GM19328 (cell line): ENCODE measurements around the gene MTG1.
"Not testable (repeated sequence)": the region's sequence is repeated elsewhere in the genome, so short reads cannot be mapped to it uniquely, and the experiment has no call there.

Experiments used
- ATAC-seq: cut with Tn5 transposase; IDR thresholded peaks from one replicate; pipeline ENCODE4 v1.9.1; 2021; ENCODE audit warnings: mild to moderate bottlenecking, moderate library complexity; ENCODE audit not compliant: unreplicated experiment

The MTG1 gene

GRCh38 chr10:133358925-133359310 lies 35.0 kb upstream of the MTG1 start:
- ATAC-seq = no peak

GRCh38 chr10:133359554-133359971 lies 34.4 kb upstream of the MTG1 start:
- ATAC-seq = no peak

DNA sequence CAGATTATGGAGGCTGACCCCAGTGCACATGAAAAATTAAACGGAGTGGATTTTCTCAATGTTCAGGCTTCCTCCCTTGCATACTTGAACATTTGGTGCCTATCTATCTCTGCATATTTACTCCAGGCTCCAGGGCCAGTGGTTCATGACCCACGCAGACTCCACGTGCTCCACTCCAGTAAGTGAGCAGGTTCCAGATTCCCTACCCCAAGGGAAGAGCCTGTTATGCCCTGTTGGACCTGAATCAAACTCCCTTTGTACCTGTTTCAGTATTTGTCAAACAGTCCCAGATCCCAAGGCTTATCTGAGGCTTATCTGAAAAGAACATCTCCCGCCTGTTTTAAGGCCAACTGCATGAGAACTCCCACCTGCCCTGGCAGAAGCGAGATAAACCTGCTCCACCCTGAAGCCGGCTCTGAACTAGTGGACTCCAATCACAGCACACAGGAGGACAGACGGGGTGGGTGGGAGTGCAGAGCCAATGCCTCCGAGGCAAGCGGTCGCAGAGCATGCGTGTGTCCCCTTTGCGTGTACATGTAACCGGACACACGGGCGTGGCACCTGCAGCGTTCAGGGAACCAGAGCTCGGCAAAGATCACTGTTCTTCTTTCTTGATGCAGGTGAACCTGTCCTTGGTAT lies 33.9 kb upstream of the MTG1 start:
- ATAC-seq = no peak

GRCh38 chr10:133361227-133361626 lies 32.7 kb upstream of the MTG1 start:
- no peak for ATAC-seq

- no peak for ATAC-seq
These were observed 32.0 kb upstream of the MTG1 start for GRCh38 chr10:133361773-133362441.

DNA sequence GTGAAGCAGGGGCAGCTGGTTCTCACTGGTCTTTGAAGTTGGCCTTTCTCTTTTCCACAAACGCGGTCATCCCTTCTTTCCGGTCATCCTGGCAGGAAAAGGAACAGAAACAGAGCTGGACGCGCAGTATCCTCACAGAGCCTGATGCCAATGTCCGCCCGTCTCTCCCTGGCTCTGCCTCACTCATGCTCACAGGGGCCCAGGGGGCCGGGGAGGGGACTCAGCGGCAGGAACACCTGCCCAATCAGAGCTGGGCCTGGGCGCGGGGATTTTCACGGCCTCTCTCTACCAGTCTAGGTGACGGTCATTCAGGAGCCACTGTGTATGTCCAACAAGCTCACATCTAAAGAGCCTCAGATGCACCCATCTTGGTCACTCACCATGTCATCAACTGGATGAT lies 31.1 kb upstream of the MTG1 start:
- no peak for ATAC-seq

DNA sequence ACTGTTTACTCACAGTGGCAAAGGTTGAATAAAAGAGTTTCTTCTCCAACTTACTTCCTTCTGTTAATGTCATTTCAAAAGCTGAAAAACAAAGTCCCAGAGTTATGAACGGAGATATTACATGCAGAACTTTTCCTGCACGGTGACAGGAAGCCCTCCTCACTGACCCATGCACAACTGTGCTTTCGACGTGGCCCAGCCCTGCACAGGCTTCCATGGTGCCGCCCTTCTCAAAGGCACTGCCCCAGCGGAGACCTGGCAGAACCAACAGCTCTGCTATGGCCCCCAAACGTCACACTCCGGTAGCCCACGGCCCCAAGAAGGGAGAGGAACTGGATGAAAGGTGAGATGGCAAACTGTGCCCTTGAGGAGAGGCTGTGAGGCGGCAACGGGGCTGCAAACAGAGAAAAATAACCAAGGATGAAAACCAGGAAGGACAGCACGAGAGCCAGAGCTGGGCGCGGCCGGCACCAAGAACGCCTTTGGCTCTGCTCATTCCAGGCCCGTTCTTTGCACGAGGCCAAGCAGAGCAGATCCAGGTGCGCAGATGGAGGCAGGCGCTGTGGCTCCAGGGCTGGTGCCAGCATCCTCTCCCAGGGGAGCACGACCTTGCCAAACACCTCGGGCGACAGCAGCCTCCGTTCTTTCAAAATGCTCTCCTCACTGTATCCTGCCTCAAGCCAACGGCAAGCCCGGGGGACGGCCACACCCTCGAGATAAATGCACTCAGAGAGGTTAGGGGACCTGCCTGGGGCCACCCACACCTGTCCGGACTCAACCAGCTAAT lies 29.1 kb upstream of the MTG1 start:
- no peak for ATAC-seq

GRCh38 chr10:133365461-133366129 lies 28.4 kb upstream of the MTG1 start:
- no peak for ATAC-seq

DNA sequence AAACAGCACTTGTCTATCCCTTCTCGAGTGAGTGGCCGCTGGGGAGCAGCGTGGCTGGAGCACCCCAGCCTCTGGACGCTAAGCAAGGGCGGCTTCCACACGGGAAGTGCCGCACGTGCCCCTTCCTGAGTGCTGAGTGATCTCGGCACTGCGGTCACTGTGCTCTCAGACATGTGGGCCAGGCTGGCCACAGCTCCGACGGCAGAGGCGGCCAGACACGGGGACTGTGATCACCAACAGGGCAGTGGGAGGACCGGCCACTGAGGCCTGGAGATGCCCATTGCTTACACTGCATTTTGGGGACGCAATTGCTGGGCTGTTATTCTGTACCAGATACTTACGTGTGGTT lies 27.9 kb upstream of the MTG1 start:
- ATAC-seq = no peak

DNA sequence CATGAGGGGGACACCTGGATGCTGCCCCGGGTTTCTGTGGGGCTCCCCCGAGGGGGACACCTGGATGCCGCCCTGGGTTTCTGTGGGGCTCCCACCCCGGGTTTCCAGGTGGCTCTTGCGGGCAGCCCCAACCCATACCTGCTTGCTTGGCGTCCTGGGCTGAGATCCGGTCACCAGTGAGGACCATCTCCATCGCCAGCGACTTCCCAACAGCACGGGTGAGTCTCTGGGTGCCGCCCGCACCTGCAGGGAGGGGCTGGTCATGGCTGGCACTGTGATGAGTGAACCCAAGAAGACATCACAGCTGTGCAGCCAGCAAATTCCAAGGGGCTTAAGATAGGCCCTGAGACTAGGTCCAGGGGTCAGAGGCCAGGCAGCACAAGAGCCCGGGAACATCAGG lies 27.2 kb upstream of the MTG1 start:
- ATAC-seq = no peak

DNA sequence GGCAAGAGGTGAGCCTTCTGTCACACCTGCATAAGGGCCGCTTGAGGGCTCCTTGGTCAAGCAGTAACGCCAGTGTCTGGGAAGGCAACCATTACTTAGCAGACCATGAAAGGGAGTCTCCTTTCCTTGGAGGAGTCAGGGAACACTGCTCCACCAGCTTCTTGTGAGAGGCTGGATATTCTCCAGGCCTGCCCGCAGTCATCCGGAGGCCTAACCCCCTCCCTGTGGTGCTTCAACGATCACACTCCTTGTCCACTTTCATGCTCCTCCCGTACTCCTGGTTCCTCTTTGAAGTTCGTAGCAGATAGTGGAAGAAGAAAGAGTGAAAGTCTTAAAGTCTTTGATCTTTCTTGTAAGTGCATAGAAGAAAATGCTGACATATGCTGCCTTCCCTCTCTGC lies 26.5 kb upstream of the MTG1 start:
- not testable (repeated sequence) for ATAC-seq

- ATAC-seq = no peak
These were observed 25.8 kb upstream of the MTG1 start for GRCh38 chr10:133368153-133368552.

DNA sequence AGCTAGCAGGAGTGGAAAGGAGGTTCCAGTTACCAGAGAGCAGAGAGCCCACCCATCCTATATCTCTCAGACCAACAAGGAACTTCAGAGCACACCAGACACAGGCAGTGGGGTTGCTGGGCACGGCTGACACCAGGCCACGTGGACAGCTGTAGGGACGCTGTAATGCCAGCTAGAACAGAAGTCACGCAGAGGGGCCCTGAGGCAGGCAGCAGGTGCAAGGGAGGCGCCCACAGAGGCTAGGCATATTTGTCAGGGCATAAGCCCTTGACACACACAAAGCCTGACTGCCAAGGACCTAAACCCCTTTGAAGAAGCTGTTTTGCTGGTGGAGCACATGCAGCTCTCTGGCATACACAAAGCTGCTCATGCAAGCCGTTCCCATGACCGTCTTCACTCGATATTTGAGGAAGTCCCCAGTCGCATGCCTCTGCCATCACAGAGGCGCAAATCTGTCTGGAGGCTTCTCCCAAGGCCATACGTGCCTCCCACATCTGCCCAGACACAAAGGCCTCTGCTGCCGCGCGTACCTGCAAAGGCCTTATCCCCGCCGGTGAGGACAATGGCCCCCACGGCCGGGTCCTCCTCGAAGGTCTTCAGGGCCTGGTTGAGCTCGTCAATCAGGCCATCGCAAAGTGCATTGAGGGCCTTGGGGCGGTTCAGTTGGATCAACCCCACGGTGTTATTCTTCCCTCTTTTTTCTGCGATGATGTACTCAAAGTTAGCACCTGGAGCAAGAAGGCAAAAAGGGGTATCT lies 23.7 kb upstream of the MTG1 start:
- ATAC-seq = no peak

GRCh38 chr10:133372507-133372906 lies 21.4 kb upstream of the MTG1 start:
- ATAC-seq = no peak

- peak; percentile 97 for ATAC-seq
These were observed 20.5 kb upstream of the MTG1 start, which contains the start of gene ECHS1 for GRCh38 chr10:133373174-133374090. ECHS1 (minus strand) TSS chr10:133373354; CDS start chr10:133373333, 21 bp downstream.

- no peak for ATAC-seq
These were observed 18.4 kb upstream of the MTG1 start for GRCh38 chr10:133375357-133376115.

DNA sequence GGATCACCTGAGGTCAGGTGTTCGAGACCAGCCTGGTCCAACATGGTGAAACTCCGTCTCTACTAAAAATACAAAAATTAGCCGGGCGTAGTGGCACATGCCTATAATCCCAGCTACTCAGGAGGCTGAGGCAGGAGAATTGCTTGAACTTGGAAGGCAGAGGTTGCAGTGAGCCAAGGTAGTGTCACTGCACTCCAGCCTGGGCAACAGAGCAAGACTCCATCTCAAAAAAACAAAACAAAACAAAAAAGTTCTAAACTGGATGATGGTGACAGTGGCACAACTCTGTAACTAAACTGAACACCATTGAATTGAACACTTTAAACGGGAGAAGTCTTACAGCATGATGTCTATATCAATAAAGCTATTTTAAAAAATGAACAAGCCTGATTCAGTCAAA lies 17.8 kb upstream of the MTG1 start:
- not testable (repeated sequence) for ATAC-seq

DNA sequence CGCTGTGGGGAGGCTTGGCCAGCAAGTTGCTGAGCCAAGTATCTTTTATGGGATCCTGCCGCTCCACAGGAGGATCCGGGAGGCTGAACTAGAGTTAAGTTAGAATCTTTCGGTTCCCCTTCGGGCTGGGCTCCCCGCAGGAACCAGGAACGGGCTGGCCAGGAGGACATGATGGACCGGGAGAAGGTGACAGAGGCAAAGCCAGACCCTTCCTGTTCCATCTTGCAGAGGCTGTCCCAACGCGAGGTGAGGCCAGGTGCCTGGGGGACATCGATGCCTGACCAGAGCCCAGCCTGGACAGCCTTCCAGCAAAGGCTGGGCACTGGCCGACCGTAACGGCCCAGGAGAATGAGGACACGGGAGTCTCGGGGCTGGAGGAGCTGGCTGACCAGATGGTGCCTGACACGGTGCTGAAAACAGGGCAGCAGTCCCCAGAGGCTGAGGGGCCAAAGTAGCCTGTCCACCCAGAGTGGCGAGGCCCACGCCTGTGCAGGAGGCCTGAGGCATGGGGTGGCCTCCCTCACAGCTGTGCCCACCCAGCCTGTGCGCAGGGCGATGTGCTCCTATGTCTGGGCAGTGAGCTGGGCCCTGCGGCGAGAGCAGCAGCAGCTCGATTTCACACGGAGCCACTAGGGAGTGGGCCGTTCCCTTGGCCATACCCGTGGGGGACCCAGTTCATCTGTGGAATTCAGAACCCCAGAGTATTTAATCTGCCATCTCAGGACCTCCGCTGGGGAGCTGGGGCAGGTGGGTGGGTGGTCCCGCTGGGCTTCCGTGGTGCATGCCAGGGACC lies 16.7 kb upstream of the MTG1 start:
- no peak for ATAC-seq
